Stimulated activated CD4-positive, alpha-beta T cell treated with anti-CD3 and anti-CD28 coated beads, Interleukin-4, amount 100 ng/mL, for 24 hours (primary cell): Measurements from ENCODE around the gene BBLN.

Experiments
- DNase-seq: peaks from one replicate; pipeline ENCODE4 v3.0.0-alpha.2; 2020

Gene BBLN

DNA sequence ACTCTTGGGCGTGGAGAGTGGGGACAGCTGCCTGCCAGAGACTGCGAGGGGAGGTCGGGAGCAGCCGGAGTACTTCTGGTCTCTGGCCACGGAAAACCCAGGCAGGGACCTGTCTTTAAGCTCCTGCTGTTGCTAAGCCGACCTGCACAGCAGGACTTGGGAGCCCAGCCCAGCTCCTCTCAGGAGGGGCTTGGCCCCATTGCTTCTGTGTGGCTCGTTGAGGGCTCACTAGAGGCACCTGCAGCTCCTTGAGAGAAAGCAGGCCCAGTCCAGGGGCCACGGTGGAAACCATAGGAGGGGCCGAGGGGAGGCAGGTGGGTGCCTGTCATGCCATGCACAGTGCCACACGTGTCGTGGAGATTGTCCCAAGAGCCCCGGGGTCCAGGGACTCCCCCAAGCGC, 14.1 kb upstream of the BBLN start:
- DNase-seq = no peak

DNA sequence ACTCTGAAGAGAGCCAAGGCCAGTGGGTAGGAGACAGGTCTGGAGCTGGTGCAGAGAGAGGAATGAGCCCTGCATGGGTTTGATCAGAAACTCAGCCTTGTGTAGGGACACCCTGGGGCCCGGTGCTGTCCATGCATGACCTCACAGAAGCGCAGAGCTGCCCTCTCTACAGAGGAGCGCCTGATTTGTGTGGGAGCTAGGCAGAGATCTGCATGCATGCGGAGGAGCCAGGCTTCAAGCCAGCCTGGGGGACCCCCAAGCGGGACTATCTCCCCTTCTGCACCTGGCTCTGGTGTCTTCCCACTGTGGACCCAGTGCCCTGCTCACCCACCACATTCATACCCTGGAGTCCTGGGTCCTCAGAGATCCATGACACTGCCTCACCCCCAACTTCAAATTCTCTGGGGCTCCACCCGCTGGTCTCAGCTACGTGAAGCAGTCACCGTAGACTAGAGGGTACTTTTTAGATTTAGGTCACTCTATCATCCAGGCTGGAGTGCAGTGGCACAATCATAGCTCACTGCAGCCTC, 13.4 kb upstream of the BBLN start:
- DNase-seq = no peak

DNA sequence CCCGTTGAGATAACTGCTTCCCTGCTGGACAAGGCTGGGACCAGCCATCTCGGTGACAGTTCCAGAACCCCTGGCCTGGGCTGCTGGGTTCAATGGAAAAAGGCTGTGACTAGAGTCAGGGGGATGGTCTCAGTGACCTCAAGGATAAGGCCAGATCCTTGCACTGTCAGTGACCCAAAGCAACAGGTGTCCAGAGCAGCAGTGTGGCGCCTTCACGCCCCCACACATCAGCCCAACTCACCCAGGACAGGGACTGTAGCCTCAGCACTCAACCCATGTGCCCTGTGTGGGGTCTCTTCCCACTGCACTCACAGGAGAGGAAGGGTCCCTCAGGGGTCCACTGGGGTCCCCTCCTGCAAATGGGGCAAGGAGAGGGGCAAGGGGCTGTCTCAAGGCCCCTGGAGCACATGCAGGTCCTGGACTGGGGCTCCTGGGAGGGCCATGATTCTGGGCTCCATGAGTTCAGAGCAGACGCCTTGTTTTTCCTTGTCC, 11.5 kb upstream of the BBLN start:
- DNase-seq = no peak

DNA sequence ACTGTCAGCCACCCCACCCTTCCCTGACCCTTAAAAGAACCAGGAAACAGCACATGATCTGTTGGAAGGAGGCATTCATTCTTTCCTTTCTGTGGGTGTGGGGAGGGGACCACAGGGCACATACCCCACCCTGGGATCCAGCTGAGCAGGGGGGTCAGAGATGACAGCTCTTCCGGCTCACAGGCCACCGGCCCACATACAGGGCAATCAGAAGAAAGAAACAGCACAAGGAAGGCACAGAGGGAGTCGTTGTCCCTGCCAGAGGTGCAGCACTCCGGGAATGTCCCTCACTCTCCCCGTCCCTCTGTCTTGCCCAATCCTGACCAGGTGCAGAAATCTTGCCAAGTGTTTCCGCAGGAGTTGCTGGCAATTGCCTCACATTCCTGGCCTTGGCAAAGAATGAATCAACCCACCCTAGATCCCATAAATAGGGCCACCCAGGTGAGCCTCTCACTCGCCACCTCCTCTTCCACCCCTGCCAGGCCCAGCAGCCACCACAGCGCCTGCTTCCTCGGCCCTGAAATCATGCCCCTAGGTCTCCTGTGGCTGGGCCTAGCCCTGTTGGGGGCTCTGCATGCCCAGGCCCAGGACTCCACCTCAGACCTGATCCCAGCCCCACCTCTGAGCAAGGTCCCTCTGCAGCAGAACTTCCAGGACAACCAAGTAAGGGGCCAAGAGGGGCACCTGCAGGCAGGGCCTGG, 10.9 kb upstream of the BBLN start, which contains the start of gene LCN2:
TSS of gene LCN2 (plus strand) at position 453 of the 701 bp plus-strand sequence. CDS start at position 526, 73 bp downstream.
- no peak for DNase-seq

DNA sequence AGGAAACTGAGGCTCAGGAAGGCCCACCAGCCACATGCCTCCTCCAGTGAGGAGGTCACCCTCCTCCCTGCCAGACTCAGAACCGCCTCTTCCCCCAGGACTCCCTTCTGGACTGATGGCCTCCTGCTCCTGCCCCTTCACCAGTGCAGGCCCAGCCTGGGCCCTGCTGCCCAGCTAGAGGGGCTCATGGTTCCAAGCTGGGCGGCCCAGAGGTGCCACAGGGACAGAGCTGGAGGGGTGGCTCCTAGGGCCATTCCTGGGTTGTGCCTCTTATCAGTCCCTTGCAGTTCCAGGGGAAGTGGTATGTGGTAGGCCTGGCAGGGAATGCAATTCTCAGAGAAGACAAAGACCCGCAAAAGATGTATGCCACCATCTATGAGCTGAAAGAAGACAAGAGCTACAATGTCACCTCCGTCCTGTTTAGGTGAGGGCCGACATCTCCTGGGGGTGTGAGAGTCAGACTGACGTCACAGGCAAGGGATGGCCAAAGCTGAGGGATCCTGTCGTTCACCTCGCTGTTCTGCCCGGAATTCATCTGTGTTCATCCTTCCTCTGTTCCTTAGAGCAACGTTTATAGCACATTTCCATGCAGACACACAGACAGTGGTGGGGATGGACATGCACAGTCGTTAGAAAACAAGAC, 10.0 kb upstream of the BBLN start:
- DNase-seq = no peak

DNA sequence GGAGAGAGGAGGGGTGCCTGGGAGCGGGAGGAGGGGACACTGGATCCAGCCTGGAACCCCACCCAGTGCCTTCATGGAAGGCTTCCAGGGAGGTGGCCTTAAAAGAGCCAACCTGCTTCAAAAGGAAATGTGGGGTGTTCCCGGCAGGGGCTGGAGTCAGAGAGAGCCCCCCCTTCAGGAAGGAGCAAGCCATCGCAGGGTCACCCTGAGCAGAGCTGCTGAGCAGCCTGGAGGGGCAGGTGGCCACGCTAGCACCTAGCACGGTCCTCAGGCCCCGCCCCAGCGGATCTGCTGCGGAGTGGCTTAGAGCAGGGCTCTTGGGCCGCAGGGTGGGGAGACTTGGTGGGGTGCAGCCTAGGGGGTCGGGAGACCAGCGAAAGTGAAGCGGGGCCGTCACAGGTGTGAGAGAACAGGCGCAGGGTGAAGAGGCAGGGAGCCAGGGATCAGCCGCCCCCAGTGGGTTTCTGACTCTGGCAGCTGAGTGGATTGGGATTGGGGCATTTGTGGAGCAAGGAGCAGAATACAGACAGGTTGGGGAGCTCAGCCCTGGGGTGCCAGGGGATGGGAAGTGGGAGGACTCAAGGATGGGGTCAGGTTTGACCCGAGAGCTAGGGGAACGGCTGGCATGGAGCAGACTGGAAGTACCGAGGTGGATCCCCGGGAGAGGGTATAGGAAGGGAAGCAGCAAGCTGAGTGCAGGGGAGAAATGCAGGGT, 9.3 kb upstream of the BBLN start:
- DNase-seq = no peak

DNA sequence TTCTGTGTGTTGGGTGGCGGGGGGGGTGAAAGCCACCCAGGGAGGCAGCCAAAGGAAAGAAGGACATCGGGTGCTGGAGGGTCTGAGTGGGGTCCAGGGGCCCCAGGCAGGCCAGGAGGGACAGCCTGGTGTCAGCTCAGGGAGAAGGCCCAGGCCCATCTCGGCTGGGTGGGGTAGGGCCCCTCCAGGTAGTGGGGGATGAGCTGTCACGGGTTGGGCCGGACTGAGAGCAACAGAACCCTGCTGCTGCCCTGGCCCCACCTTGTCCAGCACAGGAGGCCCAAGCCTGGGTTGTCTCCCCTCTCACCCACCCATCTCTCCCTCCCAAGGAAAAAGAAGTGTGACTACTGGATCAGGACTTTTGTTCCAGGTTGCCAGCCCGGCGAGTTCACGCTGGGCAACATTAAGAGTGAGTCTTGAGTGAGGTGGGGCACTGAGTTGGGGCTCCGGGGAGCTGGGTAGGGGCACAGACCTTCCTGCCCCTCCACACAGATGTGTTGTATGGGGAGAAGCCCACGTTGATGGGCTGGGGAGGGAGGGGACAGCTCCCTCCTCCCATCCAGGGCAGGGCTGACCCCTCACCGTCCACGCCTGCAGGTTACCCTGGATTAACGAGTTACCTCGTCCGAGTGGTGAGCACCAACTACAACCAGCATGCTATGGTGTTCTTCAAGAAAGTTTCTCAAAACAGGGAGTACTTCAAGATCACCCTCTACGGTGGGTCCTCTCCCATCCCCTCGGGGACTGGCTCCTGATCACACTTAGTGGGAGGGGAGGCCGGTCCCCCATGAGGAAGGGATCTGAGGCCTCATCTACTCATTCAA, 8.5 kb upstream of the BBLN start:
- DNase-seq = no peak

DNA sequence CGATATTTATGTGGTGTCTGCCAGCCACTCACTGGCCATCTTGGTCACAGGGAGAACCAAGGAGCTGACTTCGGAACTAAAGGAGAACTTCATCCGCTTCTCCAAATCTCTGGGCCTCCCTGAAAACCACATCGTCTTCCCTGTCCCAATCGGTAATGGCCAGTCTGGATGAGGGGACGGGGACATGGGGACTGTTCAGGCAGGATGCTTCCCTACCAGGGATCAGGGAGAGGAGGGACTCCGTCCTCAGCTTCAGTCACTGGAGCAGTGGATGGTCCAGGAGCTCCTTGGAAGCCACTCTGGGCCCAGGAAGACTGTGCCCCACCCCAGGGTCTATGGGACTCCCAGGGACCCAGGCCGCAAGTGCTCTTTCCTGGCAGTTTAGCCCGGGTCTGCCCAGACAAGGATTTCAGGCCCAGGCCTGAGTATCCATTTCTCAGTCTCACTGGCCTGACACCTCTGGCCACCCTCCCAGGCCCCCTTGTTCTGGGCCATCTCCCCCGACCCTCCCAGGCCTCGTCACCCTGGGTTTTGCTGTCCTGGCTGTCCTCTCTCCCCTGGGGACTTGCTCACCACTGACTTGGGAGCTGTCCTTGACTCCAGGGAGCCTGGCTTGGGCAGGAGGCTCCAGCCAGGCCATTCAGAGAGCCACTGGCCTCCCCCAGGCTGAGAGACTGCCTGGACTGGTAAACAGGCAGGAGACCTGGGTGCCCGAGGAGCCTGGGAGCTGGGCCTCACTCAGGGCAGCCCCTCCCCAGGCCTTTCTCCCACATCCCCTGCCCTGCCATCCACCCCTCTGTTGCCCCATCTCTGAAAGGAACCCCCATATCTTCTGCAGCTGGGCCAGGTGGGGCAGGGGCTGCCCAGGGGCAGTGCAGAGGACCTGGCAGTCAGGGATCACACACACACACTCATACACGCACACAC, 7.7 kb upstream of the BBLN start:
- no peak for DNase-seq

DNA sequence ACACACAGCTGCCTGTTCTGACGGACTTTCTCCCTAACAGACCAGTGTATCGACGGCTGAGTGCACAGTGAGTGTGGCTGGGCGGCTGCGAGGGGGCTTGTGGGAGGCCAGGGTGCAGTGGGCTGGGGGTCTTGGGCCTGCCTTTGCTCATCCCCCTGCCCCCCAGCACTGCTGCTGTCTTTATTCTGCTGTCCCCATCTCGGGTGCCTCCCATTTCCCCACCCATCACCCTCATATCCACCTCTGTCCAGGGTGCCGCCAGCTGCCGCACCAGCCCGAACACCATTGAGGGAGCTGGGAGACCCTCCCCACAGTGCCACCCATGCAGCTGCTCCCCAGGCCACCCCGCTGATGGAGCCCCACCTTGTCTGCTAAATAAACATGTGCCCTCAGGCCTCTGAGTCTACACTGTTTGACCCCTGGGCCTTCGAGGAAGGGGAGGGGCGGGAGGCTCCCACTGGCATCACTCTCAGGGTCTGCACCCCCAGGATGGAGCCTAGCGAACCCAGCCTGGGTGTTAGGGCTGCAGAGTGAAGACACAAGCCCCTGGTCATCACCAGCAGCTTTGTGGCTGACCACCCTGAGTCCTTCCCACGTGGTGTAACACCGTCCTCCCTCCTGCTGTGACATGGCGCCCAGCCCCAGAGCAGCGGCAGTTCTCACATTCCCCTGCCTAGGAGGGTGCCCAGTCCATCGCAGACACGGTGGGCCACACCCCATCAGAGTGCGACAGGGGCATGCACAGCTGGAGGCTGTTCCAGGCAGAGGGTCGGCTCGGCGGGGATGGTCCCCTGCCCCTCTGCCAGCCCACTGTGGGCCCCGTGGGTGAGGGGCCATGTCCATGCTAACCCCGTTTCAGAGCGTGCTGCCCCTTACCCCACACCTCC, 6.8 kb upstream of the BBLN start:
- DNase-seq = no peak

DNA sequence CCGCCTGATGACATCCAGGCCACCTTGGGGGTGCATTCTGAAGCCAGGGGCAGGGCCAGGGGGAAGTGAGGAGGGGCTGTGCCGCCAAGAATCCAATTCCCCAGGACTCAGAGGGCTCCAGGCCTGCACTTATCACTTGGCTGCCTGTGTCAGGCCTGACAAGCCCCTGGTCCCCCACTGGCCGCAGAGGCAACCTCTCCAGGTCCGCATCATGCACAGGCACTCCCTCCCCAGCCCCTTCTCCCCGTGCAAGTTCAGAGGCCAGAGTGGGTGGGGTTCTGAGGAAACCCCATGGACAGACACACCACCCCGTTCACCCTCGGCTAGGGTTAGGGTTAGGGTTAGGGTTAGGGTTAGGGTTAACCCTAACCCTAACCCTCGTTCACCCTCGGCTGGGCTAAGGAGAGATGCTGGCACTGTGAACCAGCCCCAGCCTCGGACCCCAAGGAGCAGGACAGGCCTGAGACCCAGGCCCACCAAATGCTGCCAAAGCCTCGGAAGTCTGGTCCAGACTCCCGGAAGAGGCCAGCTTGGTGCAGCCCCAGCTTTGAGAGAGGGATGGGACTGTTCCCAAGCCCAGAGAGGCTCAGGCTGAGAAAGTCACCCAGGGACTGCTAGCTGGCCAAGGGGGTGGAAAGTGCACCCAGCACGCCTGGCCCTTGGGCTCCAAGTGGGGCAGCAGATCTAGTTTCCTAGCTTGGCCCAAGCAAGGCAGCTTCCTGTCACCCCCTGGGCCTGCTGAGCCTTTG, 5.9 kb upstream of the BBLN start:
- no peak for DNase-seq

DNA sequence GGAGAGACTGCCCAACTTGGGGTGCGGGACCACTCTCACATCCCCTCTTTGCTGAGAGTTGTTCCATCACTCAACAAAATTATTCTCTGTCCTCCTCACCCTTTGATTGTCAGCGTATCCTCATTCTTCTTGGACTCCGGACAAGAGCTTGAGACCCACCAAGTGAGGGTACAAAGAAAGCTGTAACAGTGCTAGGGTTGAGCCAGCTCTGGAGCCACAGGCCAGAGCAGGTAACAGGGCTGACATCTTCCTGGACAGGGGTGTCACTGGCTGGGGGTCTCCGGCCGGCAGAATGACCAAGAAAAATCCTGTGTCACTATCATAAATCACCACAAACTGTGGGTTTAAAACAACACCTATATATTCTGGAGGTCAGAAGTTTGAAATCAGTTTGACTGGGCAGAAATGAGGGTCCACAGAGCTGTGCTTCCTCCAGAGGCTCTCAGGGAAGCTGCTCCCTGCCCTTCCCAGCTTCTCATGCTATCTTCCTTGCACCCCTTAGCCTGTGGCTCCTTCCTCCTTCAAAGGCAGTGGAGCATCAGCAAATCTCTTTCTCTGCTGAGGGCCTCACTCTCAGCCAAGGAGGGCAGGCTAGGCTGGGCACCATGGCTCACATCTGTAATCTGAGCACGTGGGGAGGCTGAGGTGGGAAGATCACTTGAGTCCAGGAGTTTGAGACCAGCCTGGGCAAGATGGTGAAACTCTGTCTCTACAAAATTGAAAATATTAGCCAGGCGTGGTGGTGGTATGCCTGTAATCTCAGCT, 4.1 kb upstream of the BBLN start:
- no peak for DNase-seq

DNA sequence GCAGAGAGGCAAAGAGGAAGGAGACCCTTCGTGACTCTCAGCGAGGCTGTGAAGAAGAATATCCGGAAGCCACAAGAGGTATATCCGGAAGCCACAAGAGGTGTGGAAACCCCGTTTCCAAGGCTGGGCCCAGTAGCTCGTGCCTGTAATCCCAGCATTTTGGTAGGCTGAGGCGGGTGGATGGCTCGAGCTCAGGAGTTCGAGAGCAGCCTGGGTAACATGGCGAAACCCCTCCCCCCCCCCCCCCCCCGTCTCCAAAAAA, 612 bp upstream of the BBLN start:
- peak; percentile 51 for DNase-seq

DNA sequence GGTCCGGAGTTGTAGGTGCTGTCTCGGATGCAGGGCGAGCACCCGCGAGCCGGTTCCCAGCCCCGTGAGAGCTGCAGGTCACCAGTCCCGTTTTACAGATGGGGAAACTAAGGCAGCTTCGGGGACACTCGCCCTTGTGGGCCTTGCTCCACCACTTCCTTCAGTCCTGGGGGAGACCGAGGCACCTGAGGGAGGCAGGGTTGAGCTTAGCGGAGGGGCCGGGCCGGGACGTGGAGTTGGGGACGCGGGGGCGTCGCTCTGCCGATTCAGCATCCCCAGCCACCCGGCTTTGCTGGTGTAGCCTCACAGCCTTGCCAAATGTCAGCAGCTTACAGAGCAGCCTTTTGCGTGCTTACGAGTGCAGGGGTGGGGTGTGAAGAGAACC, 530 bp downstream of the BBLN start:
- peak; percentile 67 for DNase-seq

DNA sequence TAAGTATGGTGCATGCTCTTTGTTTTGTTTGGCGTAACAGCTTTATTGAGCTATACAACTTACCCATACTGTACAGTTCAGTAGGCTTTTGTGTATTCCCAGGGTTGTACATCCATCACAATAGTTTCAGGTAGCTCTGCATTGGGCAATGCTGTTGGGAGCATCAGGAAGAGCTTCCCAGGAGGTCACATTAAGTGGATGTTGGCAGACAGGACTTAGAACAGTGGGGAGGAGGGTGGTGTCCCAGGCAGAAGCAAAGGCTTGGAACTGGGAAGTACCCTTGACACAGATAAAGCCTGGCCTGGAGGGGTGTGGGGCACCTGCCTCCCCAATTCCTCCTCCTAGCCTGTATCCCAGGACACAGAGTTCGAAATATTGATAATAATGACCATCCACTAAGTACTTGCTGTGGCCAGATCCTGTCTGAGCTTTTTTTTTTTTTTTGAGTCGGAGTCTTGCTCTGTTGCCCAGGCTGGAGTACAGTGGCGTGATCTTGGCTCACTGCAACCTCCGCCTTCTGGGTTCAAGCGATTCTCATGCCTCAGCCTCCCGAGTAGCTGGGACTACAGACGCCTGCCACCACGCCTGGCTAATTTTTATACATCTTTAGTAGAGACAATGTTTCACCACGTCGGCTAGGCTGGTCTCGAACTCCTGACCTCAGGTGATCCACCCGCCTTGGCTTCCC, 1.3 kb downstream of the BBLN start:
- DNase-seq = no peak

DNA sequence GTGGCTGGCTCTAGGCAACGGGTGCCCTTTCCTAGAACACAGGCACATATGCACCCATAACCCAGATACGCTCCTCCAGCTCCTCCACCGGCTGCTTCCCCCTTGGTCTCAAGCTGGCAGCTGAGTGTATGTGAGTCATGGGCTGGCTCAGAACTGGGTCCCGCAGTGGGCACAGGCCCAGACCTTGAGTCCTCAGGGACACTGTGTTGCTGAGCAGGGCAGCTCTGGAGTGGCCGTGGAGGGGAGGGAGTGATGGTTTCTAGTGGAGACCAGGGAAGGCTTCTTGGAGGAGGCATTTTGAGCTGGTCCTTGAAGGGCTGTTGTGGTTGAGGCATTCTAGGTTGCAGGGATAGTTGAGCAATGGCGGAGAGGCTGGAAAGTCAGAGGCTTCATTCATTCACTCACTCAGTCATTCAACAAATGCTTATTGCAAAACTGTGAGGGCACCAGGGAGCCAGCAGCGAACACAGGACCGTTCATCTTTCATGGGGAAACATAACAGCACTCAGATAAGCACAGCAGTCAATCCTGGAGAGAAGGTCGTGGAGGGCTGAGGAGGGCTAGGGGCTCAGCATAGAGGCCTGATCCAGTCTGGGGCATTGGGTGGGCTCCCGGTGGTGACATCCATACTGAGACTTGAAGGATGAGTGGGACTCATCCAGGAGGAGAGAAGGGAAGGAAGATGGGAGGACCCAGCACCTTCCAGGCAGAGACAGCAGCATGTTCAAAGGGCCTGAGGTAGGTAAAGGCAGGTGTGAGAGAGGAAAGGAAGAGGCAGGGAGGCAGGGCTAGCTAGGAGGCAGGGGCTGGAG, 2.4 kb downstream of the BBLN start:
- no peak for DNase-seq

DNA sequence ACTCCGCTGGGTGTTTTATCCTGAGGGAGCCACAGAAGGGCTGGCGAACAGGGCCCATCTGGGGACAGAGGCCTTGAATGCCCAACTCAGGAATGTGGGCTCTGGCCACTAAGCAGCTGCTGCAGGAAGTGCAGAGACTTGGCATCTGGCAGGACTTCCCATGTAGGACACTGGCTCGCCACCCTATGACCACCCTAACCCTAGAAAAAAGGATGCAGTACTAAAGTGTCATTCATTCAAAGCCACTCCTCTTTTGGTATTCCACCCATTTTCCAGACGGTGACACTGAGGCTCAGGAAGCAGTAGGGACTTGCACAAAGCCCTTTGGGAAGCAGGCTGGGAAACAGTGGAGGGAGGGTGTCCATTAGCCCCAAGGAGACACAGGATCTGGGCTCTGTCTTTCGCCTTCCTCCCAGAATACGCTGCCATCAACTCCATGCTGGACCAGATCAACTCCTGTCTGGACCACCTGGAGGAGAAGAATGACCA, 3.0 kb downstream of the BBLN start:
- DNase-seq = no peak

DNA sequence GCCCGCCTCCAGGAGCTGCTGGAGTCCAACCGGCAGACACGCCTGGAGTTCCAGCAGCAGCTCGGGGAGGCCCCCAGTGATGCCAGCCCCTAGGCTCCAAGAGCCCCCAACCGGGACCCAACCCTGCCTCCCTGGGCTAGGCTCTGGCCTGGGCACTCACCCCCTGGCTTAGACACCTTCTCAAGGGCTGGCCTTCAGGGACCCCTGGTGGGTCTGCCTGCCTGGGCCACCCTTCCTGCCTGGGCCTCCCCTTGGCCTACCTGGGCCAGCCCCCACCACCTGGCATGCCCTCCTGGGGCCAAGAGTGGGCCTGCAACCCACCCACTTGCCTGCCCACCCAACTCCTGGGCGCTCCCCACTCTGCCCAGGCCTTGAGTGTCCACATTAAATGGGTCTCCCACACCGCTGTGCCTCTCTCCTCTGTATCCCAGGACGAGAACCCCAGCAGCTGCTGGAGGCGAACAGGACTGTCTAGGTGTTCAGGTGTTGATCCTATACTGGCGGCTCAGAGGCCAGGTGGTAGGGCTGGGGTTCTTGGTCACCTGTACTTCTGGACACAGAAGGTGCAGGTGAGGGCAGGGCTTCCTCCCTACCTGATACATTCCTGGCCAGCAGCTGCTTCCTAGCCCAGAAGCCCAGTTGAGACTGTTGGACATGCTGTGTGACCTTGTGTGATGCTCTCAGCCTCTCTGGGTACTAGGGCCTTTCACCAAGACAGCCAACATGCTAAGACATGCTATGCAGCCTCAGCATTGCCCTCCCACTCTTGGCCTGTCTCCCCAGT, 3.6 kb downstream of the BBLN start:
- no peak for DNase-seq
